Endodermal cell (in vitro differentiated cells): ENCODE measurements around the gene TMEM138. TPM values are rescaled to one million over a fixed set of nuclear protein-coding genes. Genes with fewer than 3 reads are reported as not detected.

Experiments used
- DNase-seq: peaks from one replicate; pipeline ENCODE4 v3.0.0-alpha.2; 2017
- H3K27ac ChIP-seq: 2 replicates; pipeline ENCODE4 v1.5.1; 2013; ENCODE audit warnings: mild to moderate bottlenecking, low read depth, low read length, moderate library complexity
- H3K27me3 ChIP-seq: 2 replicates; pipeline ENCODE4 v1.6.1; 2013; ENCODE audit warnings: mild to moderate bottlenecking, low read length, moderate library complexity; ENCODE audit not compliant: insufficient read depth, control insufficient read depth, poor library complexity, severe bottlenecking
- H3K36me3 ChIP-seq: 2 replicates; pipeline ENCODE4 v1.7.0; 2013; ENCODE audit warnings: mild to moderate bottlenecking, low read length, moderate library complexity; ENCODE audit not compliant: control insufficient read depth, insufficient read depth
- H3K4me1 ChIP-seq: one replicate; pipeline ENCODE4 v1.7.0; 2013; ENCODE audit warnings: low read length; ENCODE audit not compliant: control insufficient read depth, insufficient read depth
- H3K4me3 ChIP-seq: 2 replicates; pipeline ENCODE4 v1.5.1; 2013; ENCODE audit warnings: mild to moderate bottlenecking, low read length, moderate library complexity
- H3K9ac ChIP-seq: 2 replicates; pipeline ENCODE4 v1.6.1; 2013; ENCODE audit warnings: mild to moderate bottlenecking, low read length, moderate library complexity; ENCODE audit not compliant: poor library complexity, severe bottlenecking; ENCODE audit errors: extremely low read depth
- H3K9me3 ChIP-seq: 2 replicates; pipeline ENCODE4 v1.6.1; 2013; ENCODE audit warnings: mild to moderate bottlenecking, low read length, moderate library complexity; ENCODE audit not compliant: control insufficient read depth
- H3K27ac Mint-ChIP-seq: 2 replicates; pipeline ENCODE4 v1.8.0; 2020; ENCODE audit warnings: mixed read lengths
- H3K27me3 Mint-ChIP-seq: 2 replicates; pipeline ENCODE4 v1.8.0; 2021; ENCODE audit warnings: mild to moderate bottlenecking, mixed read lengths; ENCODE audit not compliant: insufficient read depth
- H3K36me3 Mint-ChIP-seq: 2 replicates; pipeline ENCODE4 v1.8.0; 2020; ENCODE audit warnings: low read depth, mixed read lengths
- H3K4me1 Mint-ChIP-seq: 2 replicates; pipeline ENCODE4 v1.8.0; 2020; ENCODE audit warnings: mixed read lengths
- H3K4me3 Mint-ChIP-seq: 2 replicates; pipeline ENCODE4 v1.8.0; 2020; ENCODE audit warnings: mild to moderate bottlenecking, moderate library complexity, mixed read lengths
- H3K9me3 Mint-ChIP-seq: 2 replicates; pipeline ENCODE4 v1.8.0; 2020; ENCODE audit warnings: mild to moderate bottlenecking, mixed read lengths
- CTCF ChIP-seq: fragments of 200-600 bp; sonication (generic); conservative IDR thresholded peaks from 2 replicates; pipeline ENCODE4 v1.5.0; 2021; ENCODE audit warnings: antibody characterized with exemption, mild to moderate bottlenecking
- WGBS, 2 experiments: methylation state at CpG; one replicate each; pipeline versions ENCODE4 v1.1.5 to v1.1.7; 2013; ENCODE audit warnings: missing lambda C conversion rate in 2 of 2, mixed read lengths in 1 of 2; ENCODE audit not compliant: insufficient coverage in 1 of 2, insufficient read length in 1 of 2; 5-methylcytosine and 5-hydroxymethylcytosine counted together
- total RNA-seq, 2 donors: library from RNA; stranded (reverse); fragmentation: NEBNext Ultra II Directional in 1 of 2; extraction: Animal tissue kit (Norgen Biotek cat#: 25700) in 1 of 2; gene quantifications; 2 replicates in 1 of 2; 3 replicates in 1 of 2; pipeline ENCODE4 v1.2.1, GENCODE V29; 2021

TMEM138 gene
- total RNA-seq, 2 donors from 2014 or later: 26.5 to 29.3 TPM

- H3K9me3 ChIP-seq: no peaks in the 10 kb centered on the region
- Mint-ChIP-seq H3K4me1 (no peaks in the 10 kb centered on the region), H3K4me3 (no peak overlapping the region), H3K36me3 (peaks cover 30% of the 10 kb centered on the region), H3K9me3 (no peaks in the 10 kb centered on the region), H3K27me3 (no peaks in the 10 kb centered on the region), H3K27ac (no peak overlapping the region)
- H3K9ac ChIP-seq: no peak overlapping the region
- DNase-seq: no peak
- no peaks in the 10 kb centered on the region for H3K36me3 ChIP-seq
- 88 to 93% methylated on average over 6 to 12 of the region's 12 CpGs for WGBS, 2 experiments
- H3K4me3 ChIP-seq: no peak overlapping the region
- H3K27ac ChIP-seq: no peak overlapping the region
- H3K27me3 ChIP-seq: no peaks in the 10 kb centered on the region
- no peaks in the 10 kb centered on the region for H3K4me1 ChIP-seq
- TF ChIP-seq CTCF: no peak
Measured at GRCh38 chr11:61349189-61349751, 12.9 kb upstream of the TMEM138 start.

- peaks cover 25% of the 10 kb centered on the region for H3K36me3 Mint-ChIP-seq
- no peak overlapping the region for H3K4me3 ChIP-seq
- H3K4me1 Mint-ChIP-seq: no peaks in the 10 kb centered on the region
- no peaks in the 10 kb centered on the region for H3K27me3 ChIP-seq
- no peaks in the 10 kb centered on the region for H3K4me1 ChIP-seq
- no peaks in the 10 kb centered on the region for H3K27me3 Mint-ChIP-seq
- 93 to 95% methylated on average over 9 to 10 of the region's 10 CpGs for WGBS, 2 experiments
- no peak overlapping the region for H3K27ac Mint-ChIP-seq
- no peak for TF ChIP-seq CTCF
- no peak for DNase-seq
- no peak overlapping the region for H3K4me3 Mint-ChIP-seq
- no peak overlapping the region for H3K9ac ChIP-seq
- H3K27ac ChIP-seq: no peak overlapping the region
- H3K9me3 Mint-ChIP-seq: no peaks in the 10 kb centered on the region
- H3K36me3 ChIP-seq: no peaks in the 10 kb centered on the region
- H3K9me3 ChIP-seq: no peaks in the 10 kb centered on the region
Measured at GRCh38 chr11:61349916-61350315, 12.3 kb upstream of the TMEM138 start.

GRCh38 chr11:61350336-61350735 lies 11.8 kb upstream of the TMEM138 start:
- no peaks in the 10 kb centered on the region for H3K9me3 ChIP-seq
- H3K9me3 Mint-ChIP-seq: no peaks in the 10 kb centered on the region
- H3K36me3 Mint-ChIP-seq: peaks cover 27% of the 10 kb centered on the region
- no peaks in the 10 kb centered on the region for H3K4me1 ChIP-seq
- DNase-seq: no peak
- TF ChIP-seq CTCF: no peak
- H3K9ac ChIP-seq: no peak overlapping the region
- no peaks in the 10 kb centered on the region for H3K4me1 Mint-ChIP-seq
- no peak overlapping the region for H3K4me3 ChIP-seq
- H3K4me3 Mint-ChIP-seq: no peak overlapping the region
- H3K27ac Mint-ChIP-seq: no peak overlapping the region
- no peaks in the 10 kb centered on the region for H3K36me3 ChIP-seq
- no peaks in the 10 kb centered on the region for H3K27me3 Mint-ChIP-seq
- no peak overlapping the region for H3K27ac ChIP-seq
- no peaks in the 10 kb centered on the region for H3K27me3 ChIP-seq
- WGBS, 2 experiments: 85% methylated on average over 1 of the region's 1 CpG; no CpG with 5 or more reads in 1 of the 2 experiments
